Medulla oblongata (tissue), 1 donor: ENCODE measurements around the gene NPPC.
A peak's percentile ranks its signal among the peaks of the same experiment; 100 is the strongest.

ENCODE experiments used
- DNase-seq: peaks from one replicate; pipeline ENCODE4 v3.0.0-alpha.2; 2015; ENCODE audit errors: extremely low spot score

Gene NPPC

GRCh38 chr2:231935207-231935524 lies 9.0 kb upstream of the NPPC start:
- no peak for DNase-seq

GRCh38 chr2:231934441-231935206 lies 8.4 kb upstream of the NPPC start:
- DNase-seq = no peak

- DNase-seq = no peak
These were observed 7.8 kb upstream of the NPPC start for GRCh38 chr2:231933916-231934401.

- DNase-seq = no peak
These were observed 7.1 kb upstream of the NPPC start for GRCh38 chr2:231932985-231933915.

- DNase-seq = no peak
These were observed 6.4 kb upstream of the NPPC start for GRCh38 chr2:231932711-231932970.

GRCh38 chr2:231931481-231931915 lies 5.3 kb upstream of the NPPC start:
- no peak for DNase-seq

- no peak for DNase-seq
These were observed 4.5 kb upstream of the NPPC start for GRCh38 chr2:231930593-231931281.

GRCh38 chr2:231929961-231930592 lies 3.9 kb upstream of the NPPC start:
- no peak for DNase-seq

GRCh38 chr2:231928901-231929725 lies 2.9 kb upstream of the NPPC start:
- no peak for DNase-seq

GRCh38 chr2:231928481-231928880 lies 2.3 kb upstream of the NPPC start:
- no peak for DNase-seq

- no peak for DNase-seq
These were observed 1.3 kb upstream of the NPPC start for GRCh38 chr2:231927566-231927890.

GRCh38 chr2:231926761-231927565 lies 767 bp upstream of the NPPC start:
- DNase-seq = peak; percentile 45

GRCh38 chr2:231925303-231926179 lies 655 bp downstream of the NPPC start:
- DNase-seq = peak; percentile 89

- DNase-seq = no peak
These were observed 1.3 kb downstream of the NPPC start for GRCh38 chr2:231924889-231925275.

- no peak for DNase-seq
These were observed 2.0 kb downstream of the NPPC start for GRCh38 chr2:231923951-231924888.

- DNase-seq = no peak
These were observed 3.2 kb downstream of the NPPC start for GRCh38 chr2:231923010-231923344.

- DNase-seq = no peak
These were observed 3.7 kb downstream of the NPPC start for GRCh38 chr2:231922311-231923009.

- DNase-seq = no peak
These were observed 5.4 kb downstream of the NPPC start for GRCh38 chr2:231920795-231921194.
